Neural cell (in vitro differentiated cells): ENCODE measurements around the gene STOM. TPM values are rescaled to one million over a fixed set of nuclear protein-coding genes. Genes with fewer than 3 reads are reported as not detected.

Experiments used
- H2AFZ ChIP-seq: fragments of 200-600, 300-800 bp; sonication (generic), shearing (Covaris generic); 2 replicates; pipeline ENCODE4 v1.6.0; 2014; ENCODE audit warnings: low read depth, mild to moderate bottlenecking, antibody characterized with exemption, low read length, moderate library complexity
- H3F3A ChIP-seq: fragments of 200-600 bp; shearing (Covaris generic); 2 replicates; pipeline ENCODE4 v1.6.1; 2016; ENCODE audit warnings: mild to moderate bottlenecking, moderate library complexity, mixed read lengths, antibody characterized with exemption, low read length; ENCODE audit not compliant: insufficient read depth, poor library complexity, severe bottlenecking
- H3K27ac ChIP-seq: fragments of 200-600, 300-800 bp; sonication (generic), shearing (Covaris generic); 2 replicates; pipeline ENCODE4 v1.5.1; 2014; ENCODE audit warnings: mild to moderate bottlenecking, low read length, moderate library complexity
- H3K27me3 ChIP-seq: fragments of 300-800, 200-600 bp; sonication (generic), shearing (Covaris generic); 2 replicates; pipeline ENCODE4 v1.6.0; 2014; ENCODE audit warnings: mild to moderate bottlenecking, low read depth, low read length, moderate library complexity; ENCODE audit not compliant: insufficient read depth
- H3K36me3 ChIP-seq: fragments of 300-800, 200-600 bp; sonication (generic), shearing (Covaris generic); 2 replicates; pipeline ENCODE4 v1.5.1; 2014; ENCODE audit warnings: mild to moderate bottlenecking, antibody characterized with exemption, low read length, moderate library complexity; ENCODE audit not compliant: insufficient read depth
- H3K4me2 ChIP-seq: fragments of 300-800, 200-600 bp; sonication (generic), shearing (Covaris generic); 2 replicates; pipeline ENCODE4 v1.6.0; 2014; ENCODE audit warnings: mild to moderate bottlenecking, low read length
- H3K4me3 ChIP-seq: fragments of 300-800, 200-600 bp; sonication (generic), shearing (Covaris generic); 2 replicates; pipeline ENCODE4 v1.5.1; 2014; ENCODE audit warnings: mild to moderate bottlenecking, low read length, moderate library complexity
- H3K79me2 ChIP-seq: fragments of 200-600 bp; shearing (Covaris generic); replicated peaks from 2 replicates; pipeline ENCODE4 v1.6.0; 2014; ENCODE audit warnings: mild to moderate bottlenecking, low read length, moderate library complexity; ENCODE audit not compliant: insufficient read depth
- H3K9ac ChIP-seq: fragments of 300-800, 200-600 bp; sonication (generic), shearing (Covaris generic); 2 replicates; pipeline ENCODE4 v1.6.1; 2016; ENCODE audit warnings: mild to moderate bottlenecking, low read length, mixed read lengths
- H3K9me2 ChIP-seq: fragments of 200-600 bp; shearing (Covaris generic); 2 replicates; pipeline ENCODE4 v1.6.1; 2016; ENCODE audit warnings: mild to moderate bottlenecking, low read length, mixed read lengths; ENCODE audit not compliant: insufficient read depth
- H3K9me3 ChIP-seq: fragments of 200-600, 300-800 bp; sonication (generic), shearing (Covaris generic); 2 replicates; pipeline ENCODE4 v1.6.1; 2016; ENCODE audit warnings: mild to moderate bottlenecking, mixed run types, low read length, moderate library complexity, mixed read lengths
- H4K20me1 ChIP-seq: fragments of 200-600 bp; shearing (Covaris generic); 2 replicates; pipeline ENCODE4 v1.6.1; 2016; ENCODE audit warnings: mild to moderate bottlenecking, mixed run types; ENCODE audit not compliant: insufficient read depth
- CTCF ChIP-seq: fragments of 450-650 bp; IDR thresholded peaks from 2 replicates; pipeline ENCODE4 v1.5.1; 2014; ENCODE audit warnings: antibody characterized with exemption, mild to moderate bottlenecking, moderate library complexity; ENCODE audit not compliant: poor library complexity, severe bottlenecking
- EP300 ChIP-seq: fragments of 450-650 bp; conservative IDR thresholded peaks from 2 replicates; pipeline ENCODE4 v1.6.1; 2014; ENCODE audit warnings: antibody characterized with exemption, mild to moderate bottlenecking, moderate library complexity; ENCODE audit not compliant: poor library complexity, severe bottlenecking
- EZH2 ChIP-seq: fragments of 200-600, 300-800 bp; shearing (Covaris generic), sonication (generic); IDR thresholded peaks from 2 replicates; pipeline ENCODE4 v1.6.1; 2014; ENCODE audit warnings: antibody characterized with exemption, low read length, borderline replicate concordance, mild to moderate bottlenecking; ENCODE audit not compliant: insufficient read depth, poor library complexity, severe bottlenecking
- MXI1 ChIP-seq: fragments of 450-650 bp; conservative IDR thresholded peaks from 2 replicates; pipeline ENCODE4 v1.6.1; 2014; ENCODE audit warnings: antibody characterized with exemption, mild to moderate bottlenecking; ENCODE audit not compliant: poor library complexity, severe bottlenecking
- POLR2AphosphoS5 ChIP-seq: IDR thresholded peaks from 2 replicates; pipeline ENCODE4 v1.6.1; 2012
- RAD21 ChIP-seq: fragments of 450-650 bp; conservative IDR thresholded peaks from 2 replicates; pipeline ENCODE4 v1.6.1; 2014; ENCODE audit warnings: antibody characterized with exemption, mild to moderate bottlenecking, moderate library complexity
- REST ChIP-seq: IDR thresholded peaks from 2 replicates; pipeline ENCODE4 v1.6.1; 2012; ENCODE audit warnings: borderline replicate concordance
- SMC3 ChIP-seq: fragments of 450-650 bp; conservative IDR thresholded peaks from 2 replicates; pipeline ENCODE4 v1.6.1; 2014; ENCODE audit warnings: antibody characterized with exemption, mild to moderate bottlenecking, moderate library complexity; ENCODE audit not compliant: poor library complexity
- TAF1 ChIP-seq: IDR thresholded peaks from 2 replicates; pipeline ENCODE4 v1.6.1; 2012; ENCODE audit warnings: low read depth
- polyA plus RNA-seq: library from polyadenylated mRNA; depleted of rRNA; stranded (reverse); fragments of >200 nt; gene quantifications from 2 replicates; pipeline ENCODE4 v1.2.3, GENCODE V29; 2014

Gene STOM
- polyA plus RNA-seq, 1 donor from 2014 or later: 0.11 TPM

GRCh38 chr9:121349009-121349408, 21.0 kb downstream of the STOM start:
- Histone ChIP-seq H3F3A (no peaks in the 10 kb centered on the region), H3K9me3 (no peaks in the 10 kb centered on the region), H2AFZ (no peak overlapping the region), H3K79me2 (no peaks in the 10 kb centered on the region), H4K20me1 (no peaks in the 10 kb centered on the region), H3K4me2 (no peak overlapping the region), H3K36me3 (no peaks in the 10 kb centered on the region), H3K27ac (no peak overlapping the region), H3K4me3 (no peak overlapping the region), H3K27me3 (no peaks in the 10 kb centered on the region), H3K9ac (no peak overlapping the region), H3K9me2 (no peaks in the 10 kb centered on the region)
- TF ChIP-seq CTCF (no peak), REST (no peak), RAD21 (no peak), MXI1 (no peak), TAF1 (no peak), SMC3 (no peak), EP300 (no peak), POLR2AphosphoS5 (no peak)

GRCh38 chr9:121348221-121348620, 21.8 kb downstream of the STOM start:
- Histone ChIP-seq H3K9me2 (no peaks in the 10 kb centered on the region), H3K9me3 (no peaks in the 10 kb centered on the region), H3K27ac (no peak overlapping the region), H3K4me3 (no peak overlapping the region), H3K79me2 (no peaks in the 10 kb centered on the region), H3K27me3 (no peaks in the 10 kb centered on the region), H4K20me1 (no peaks in the 10 kb centered on the region), H3F3A (no peaks in the 10 kb centered on the region), H3K36me3 (no peaks in the 10 kb centered on the region), H3K9ac (no peak overlapping the region), H2AFZ (no peak overlapping the region), H3K4me2 (no peak overlapping the region)
- TF ChIP-seq TAF1 (no peak), CTCF (no peak), EZH2 (no peak), MXI1 (no peak), RAD21 (no peak), SMC3 (no peak), REST (no peak), EP300 (no peak), POLR2AphosphoS5 (no peak)
